H9 (cell line): Measurements from ENCODE around the gene KANSL1. TPM values are rescaled to one million over a fixed set of nuclear protein-coding genes. Genes with fewer than 3 reads are reported as not detected.

ENCODE experiments used
- DNase-seq: peaks from one replicate; pipeline ENCODE4 v3.0.0-alpha.2; 2017
- H2AFZ ChIP-seq: one replicate; pipeline ENCODE4 v1.6.1; 2013; ENCODE audit warnings: mild to moderate bottlenecking, low read length, control low read depth, moderate library complexity
- H2AK5ac ChIP-seq: 2 replicates; pipeline ENCODE4 v1.6.1; 2013; ENCODE audit warnings: low read length, control low read depth, mixed read lengths; ENCODE audit not compliant: insufficient read length
- H2BK120ac ChIP-seq: one replicate; pipeline ENCODE4 v1.6.1; 2013; ENCODE audit warnings: low read depth, mild to moderate bottlenecking, low read length, control low read depth, inconsistent platforms; ENCODE audit not compliant: poor library complexity, severe bottlenecking
- H2BK12ac ChIP-seq: 2 replicates; pipeline ENCODE4 v1.6.1; 2013; ENCODE audit warnings: low read length, control low read depth, mixed read lengths, low read depth; ENCODE audit not compliant: insufficient read length
- H2BK15ac ChIP-seq: 2 replicates; pipeline ENCODE4 v1.6.1; 2013; ENCODE audit warnings: low read depth, low read length, control low read depth
- H2BK20ac ChIP-seq: one replicate; pipeline ENCODE4 v1.6.1; 2013; ENCODE audit warnings: low read depth, mild to moderate bottlenecking, low read length, control low read depth, inconsistent platforms; ENCODE audit not compliant: poor library complexity, severe bottlenecking
- H2BK5ac ChIP-seq: 2 replicates; pipeline ENCODE4 v1.6.1; 2013; ENCODE audit warnings: low read length, control low read depth, mixed read lengths; ENCODE audit not compliant: insufficient read length
- H3K14ac ChIP-seq: 2 replicates; pipeline ENCODE4 v1.6.1; 2013; ENCODE audit warnings: low read length, control low read depth; ENCODE audit not compliant: insufficient read depth
- H3K18ac ChIP-seq: 2 replicates; pipeline ENCODE4 v1.6.1; 2013; ENCODE audit warnings: low read depth, mild to moderate bottlenecking, mixed read lengths, low read length, control low read depth; ENCODE audit not compliant: insufficient read length
- H3K23ac ChIP-seq: 2 replicates; pipeline ENCODE4 v1.6.1; 2013; ENCODE audit warnings: low read length, control low read depth, mixed read lengths, low read depth; ENCODE audit not compliant: insufficient read length
- H3K23me2 ChIP-seq: 2 replicates; pipeline ENCODE4 v1.6.1; 2013; ENCODE audit warnings: low read depth, mild to moderate bottlenecking, mixed read lengths, low read length, control low read depth; ENCODE audit not compliant: insufficient read length, poor library complexity, severe bottlenecking
- H3K27ac ChIP-seq: 2 replicates; pipeline ENCODE4 v1.5.1; 2013; ENCODE audit warnings: low read length, control low read depth, mixed read lengths, low read depth; ENCODE audit not compliant: insufficient read length
- H3K27me3 ChIP-seq: 2 replicates; pipeline ENCODE4 v1.6.1; 2013; ENCODE audit warnings: low read length, control low read depth, inconsistent platforms; ENCODE audit not compliant: insufficient read depth
- H3K4ac ChIP-seq: 2 replicates; pipeline ENCODE4 v1.6.1; 2013; ENCODE audit warnings: low read depth, mild to moderate bottlenecking, control low read depth, inconsistent platforms, low read length, moderate library complexity
- H3K4me1 ChIP-seq: 2 replicates; pipeline ENCODE4 v1.6.1; 2013; ENCODE audit warnings: low read length, control low read depth, inconsistent platforms; ENCODE audit not compliant: insufficient read depth
- H3K4me2 ChIP-seq: 2 replicates; pipeline ENCODE4 v1.6.1; 2013; ENCODE audit warnings: low read length, control low read depth, mixed read lengths; ENCODE audit not compliant: insufficient read length, insufficient read depth
- H3K56ac ChIP-seq: 2 replicates; pipeline ENCODE4 v1.6.1; 2013; ENCODE audit warnings: low read depth, mild to moderate bottlenecking, mixed read lengths, low read length, control low read depth; ENCODE audit not compliant: insufficient read length
- H3K79me1 ChIP-seq: 2 replicates; pipeline ENCODE4 v1.6.1; 2013; ENCODE audit warnings: low read depth, mild to moderate bottlenecking, moderate library complexity, low read length, control low read depth, inconsistent platforms; ENCODE audit not compliant: insufficient read depth, poor library complexity, severe bottlenecking
- H3K79me2 ChIP-seq: 2 replicates; pipeline ENCODE4 v1.6.1; 2013; ENCODE audit warnings: low read length, control low read depth, inconsistent platforms; ENCODE audit not compliant: insufficient read depth
- H3K9ac ChIP-seq: 2 replicates; pipeline ENCODE4 v1.6.1; 2013; ENCODE audit warnings: low read length, control low read depth, mixed read lengths; ENCODE audit not compliant: insufficient read length; ENCODE audit errors: extremely low read depth
- H3K9me3 ChIP-seq: one replicate; pipeline ENCODE4 v1.6.1; 2013; ENCODE audit warnings: low read depth, low read length, inconsistent platforms; ENCODE audit not compliant: control insufficient read depth
- H3T11ph ChIP-seq: one replicate; pipeline ENCODE4 v1.6.1; 2013; ENCODE audit warnings: mild to moderate bottlenecking, low read length, control low read depth, inconsistent platforms
- H4K20me1 ChIP-seq: one replicate; pipeline ENCODE4 v1.6.1; 2013; ENCODE audit not compliant: control insufficient read depth, insufficient read length, insufficient read depth
- H4K5ac ChIP-seq: 2 replicates; pipeline ENCODE4 v1.6.1; 2013; ENCODE audit warnings: low read depth, mild to moderate bottlenecking, mixed read lengths, low read length, control low read depth; ENCODE audit not compliant: insufficient read length
- H4K8ac ChIP-seq: replicated peaks from 2 replicates; pipeline ENCODE4 v1.6.1; 2013; ENCODE audit warnings: low read length, control low read depth, mixed read lengths, low read depth; ENCODE audit not compliant: insufficient read length
- H4K91ac ChIP-seq: 2 replicates; pipeline ENCODE4 v1.6.1; 2013; ENCODE audit warnings: low read depth, mild to moderate bottlenecking, moderate library complexity, mixed read lengths, low read length, control low read depth; ENCODE audit not compliant: insufficient read length
- H3K27ac Mint-ChIP-seq, 3 experiments: 2 replicates in 2 of 3; 3 replicates in 1 of 3; pipeline ENCODE4 v1.8.0; 2020 to 2021; ENCODE audit warnings: mixed read lengths in 3 of 3, mild to moderate bottlenecking in 1 of 3, moderate library complexity in 1 of 3
- H3K27me3 Mint-ChIP-seq: 2 replicates; pipeline ENCODE4 v1.8.0; 2021; ENCODE audit warnings: low read depth, mild to moderate bottlenecking, moderate library complexity, mixed read lengths
- H3K36me3 Mint-ChIP-seq, 3 experiments: 2 replicates in 2 of 3; 3 replicates in 1 of 3; pipeline ENCODE4 v1.8.0; 2020 to 2021; ENCODE audit warnings: low read depth in 3 of 3, mixed read lengths in 3 of 3; ENCODE audit not compliant: insufficient read depth in 1 of 3
- H3K4me1 Mint-ChIP-seq, 2 experiments: 2 replicates each; pipeline ENCODE4 v1.8.0; 2020; ENCODE audit warnings: mixed read lengths in 2 of 2
- H3K4me3 Mint-ChIP-seq, 2 experiments: 2 replicates in 1 of 2; 3 replicates in 1 of 2; pipeline ENCODE4 v1.8.0; 2020 to 2021; ENCODE audit warnings: mild to moderate bottlenecking in 2 of 2, mixed read lengths in 2 of 2, moderate library complexity in 1 of 2
- H3K9me3 Mint-ChIP-seq, 2 experiments: 2 replicates in 1 of 2; 3 replicates in 1 of 2; pipeline ENCODE4 v1.8.0; 2020; ENCODE audit warnings: mild to moderate bottlenecking in 2 of 2, mixed read lengths in 2 of 2, moderate library complexity in 1 of 2
- WGBS: extraction: QIAGEN DNeasy Blood & Tissue Kit; methylation state at CpG from one replicate; pipeline ENCODE4 v1.1.7; 2013; ENCODE audit warnings: missing lambda C conversion rate, low lambda C conversion rate, mixed read lengths; ENCODE audit not compliant: insufficient read length; ENCODE audit errors: extremely low coverage; 5-methylcytosine and 5-hydroxymethylcytosine counted together
- total RNA-seq: library from RNA; stranded (reverse); gene quantifications from 2 replicates; pipeline ENCODE4 v1.2.1, GENCODE V29; 2021
- TF ChIP-seq, protein P1 (sequence below): fragments of 200-600 bp; sonication (generic); conservative IDR thresholded peaks from 3 replicates; pipeline ENCODE4 v1.8.0; 2021; ENCODE audit warnings: antibody characterized with exemption, mild to moderate bottlenecking

The KANSL1 gene
- total RNA-seq, 1 experiment from 2014 or later = 114 TPM

DNA sequence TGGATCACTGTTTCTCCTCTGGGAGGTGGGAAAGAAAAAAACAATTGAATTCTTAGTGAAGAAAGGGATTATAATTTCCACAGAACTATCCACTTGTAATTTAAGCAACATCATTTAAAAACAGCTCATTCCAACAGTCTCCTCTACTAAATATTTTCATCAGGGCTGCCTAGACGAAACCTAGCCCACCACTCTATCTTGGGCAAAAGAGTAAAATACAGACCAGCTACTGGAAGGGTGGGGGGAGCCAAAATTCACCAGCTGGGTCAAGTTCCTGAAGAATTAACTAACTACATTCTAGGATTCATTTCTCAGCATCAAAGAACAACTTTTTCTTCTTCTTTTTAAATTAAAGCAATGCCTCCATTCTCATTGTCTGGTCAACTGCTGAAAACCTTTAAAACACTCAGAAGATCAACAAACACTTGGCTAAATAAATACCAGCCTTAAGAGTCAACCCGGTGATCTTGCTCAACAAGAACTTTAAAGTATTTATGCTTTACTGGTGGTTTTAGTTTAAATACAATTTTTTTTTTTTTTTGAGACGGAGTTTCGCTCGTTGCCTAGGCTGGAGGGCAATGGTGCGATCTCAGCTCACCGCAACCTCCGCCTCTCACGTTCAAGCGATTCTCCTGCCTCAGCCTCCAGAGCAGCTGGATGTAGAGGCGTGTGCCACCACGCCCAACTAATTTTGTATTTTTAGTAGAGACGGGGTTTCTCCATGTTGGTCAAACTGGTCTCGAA lies 25.2 kb downstream of the KANSL1 start:
- Histone ChIP-seq H3K4me1 (no peaks in the 10 kb centered on the region; the same call in 1 of the 2 replicates), H3K56ac (no peak overlapping the region)

More for the DNA sequence above, 25.2 kb downstream of the KANSL1 start:
- WGBS = no CpG with 5 or more reads among the region's 14 CpGs
- no peak overlapping the region for H2BK12ac ChIP-seq
- H2BK20ac ChIP-seq = no peak overlapping the region
- H3K23ac ChIP-seq = no peak overlapping the region
- H3K27ac Mint-ChIP-seq = peak overlapping the region; percentile 9 to 85 (median 16); a peak in 5 of 7 replicates
- H2BK5ac ChIP-seq = no peak overlapping the region
- H3K36me3 Mint-ChIP-seq = peaks cover 25 to 47% (median 42%) of the 10 kb centered on the region in 3 experiments; a peak in 6 of 7 replicates
- no peak overlapping the region for H2BK120ac ChIP-seq
- no peak overlapping the region for H2BK15ac ChIP-seq
- H3K79me1 ChIP-seq = peaks cover 24% of the 10 kb centered on the region
- no peak overlapping the region for H3K14ac ChIP-seq
- no peak overlapping the region for H3T11ph ChIP-seq
- DNase-seq = no peak
- H3K79me2 ChIP-seq = peaks cover 86% of the 10 kb centered on the region
- no peak overlapping the region for H4K5ac ChIP-seq
- H3K23me2 ChIP-seq = no peaks in the 10 kb centered on the region
- no peaks in the 10 kb centered on the region for H4K20me1 ChIP-seq
- no peak overlapping the region for H2AFZ ChIP-seq
- no peak overlapping the region for H3K4ac ChIP-seq
- TF ChIP-seq, protein P1, sequence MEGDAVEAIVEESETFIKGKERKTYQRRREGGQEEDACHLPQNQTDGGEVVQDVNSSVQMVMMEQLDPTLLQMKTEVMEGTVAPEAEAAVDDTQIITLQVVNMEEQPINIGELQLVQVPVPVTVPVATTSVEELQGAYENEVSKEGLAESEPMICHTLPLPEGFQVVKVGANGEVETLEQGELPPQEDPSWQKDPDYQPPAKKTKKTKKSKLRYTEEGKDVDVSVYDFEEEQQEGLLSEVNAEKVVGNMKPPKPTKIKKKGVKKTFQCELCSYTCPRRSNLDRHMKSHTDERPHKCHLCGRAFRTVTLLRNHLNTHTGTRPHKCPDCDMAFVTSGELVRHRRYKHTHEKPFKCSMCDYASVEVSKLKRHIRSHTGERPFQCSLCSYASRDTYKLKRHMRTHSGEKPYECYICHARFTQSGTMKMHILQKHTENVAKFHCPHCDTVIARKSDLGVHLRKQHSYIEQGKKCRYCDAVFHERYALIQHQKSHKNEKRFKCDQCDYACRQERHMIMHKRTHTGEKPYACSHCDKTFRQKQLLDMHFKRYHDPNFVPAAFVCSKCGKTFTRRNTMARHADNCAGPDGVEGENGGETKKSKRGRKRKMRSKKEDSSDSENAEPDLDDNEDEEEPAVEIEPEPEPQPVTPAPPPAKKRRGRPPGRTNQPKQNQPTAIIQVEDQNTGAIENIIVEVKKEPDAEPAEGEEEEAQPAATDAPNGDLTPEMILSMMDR = no peak
- no peaks in the 10 kb centered on the region for H3K9me3 Mint-ChIP-seq
- H4K8ac ChIP-seq = no peak overlapping the region
- H3K18ac ChIP-seq = no peak overlapping the region
- H3K9me3 ChIP-seq = no peaks in the 10 kb centered on the region
- H2AK5ac ChIP-seq = no peak overlapping the region
- H3K27me3 Mint-ChIP-seq = no peaks in the 10 kb centered on the region
- H3K27ac ChIP-seq = no peak overlapping the region
- H3K27me3 ChIP-seq = no peaks in the 10 kb centered on the region
- no peak overlapping the region; a peak in 1 of 5 replicates for H3K4me3 Mint-ChIP-seq
- no peak overlapping the region for H4K91ac ChIP-seq
- no peak overlapping the region for H3K9ac ChIP-seq
- peaks cover 56% of the 10 kb centered on the region in 2 experiments for H3K4me1 Mint-ChIP-seq
- no peak overlapping the region for H3K4me2 ChIP-seq
